HG03558 (cell line): ENCODE data around the gene COX20.

Experiments used
- ATAC-seq: cut with Tn5 transposase; IDR thresholded peaks from one replicate; pipeline ENCODE4 v1.9.1; 2021; ENCODE audit warnings: moderate number of reproducible peaks; ENCODE audit not compliant: unreplicated experiment; ENCODE audit errors: extremely low read depth

Gene COX20

GRCh38 chr1:244868484-244869363, 33.3 kb downstream of the COX20 start:
- ATAC-seq = no peak

- ATAC-seq = no peak
These were observed 33.9 kb downstream of the COX20 start for GRCh38 chr1:244869364-244869827.

- no peak for ATAC-seq
These were observed 34.5 kb downstream of the COX20 start for GRCh38 chr1:244869950-244870349.

GRCh38 chr1:244874974-244875579, 39.6 kb downstream of the COX20 start:
- ATAC-seq = no peak

GRCh38 chr1:244876228-244876910, 40.9 kb downstream of the COX20 start:
- no peak for ATAC-seq

- no peak for ATAC-seq
These were observed 43.2 kb downstream of the COX20 start for GRCh38 chr1:244878681-244879080.

- no peak for ATAC-seq
These were observed 46.3 kb downstream of the COX20 start for GRCh38 chr1:244881552-244882280.

GRCh38 chr1:244887281-244887680, 51.8 kb downstream of the COX20 start:
- no peak for ATAC-seq

GRCh38 chr1:244893836-244894235, 58.4 kb downstream of the COX20 start:
- no peak for ATAC-seq
